Smooth muscle cell (in vitro differentiated cells): ENCODE measurements around the gene KCNJ6. TPM values are rescaled to one million over a fixed set of nuclear protein-coding genes. Genes with fewer than 3 reads are reported as not detected.
"Not testable (repeated sequence)": the region's sequence is repeated elsewhere in the genome, so short reads cannot be mapped to it uniquely, and the experiment has no call there.

Source experiments
- DNase-seq: peaks from one replicate; lab custom pipeline; 2025; ENCODE audit not compliant: unreplicated experiment; lab: John Stamatoyannopoulos, UW
- H2AFZ ChIP-seq: fragments of 200-600 bp; sonication (generic); 2 replicates; pipeline ENCODE4 v1.6.0; 2016; ENCODE audit warnings: antibody characterized with exemption, low read depth, mild to moderate bottlenecking
- H3F3A ChIP-seq: fragments of 200-600 bp; sonication (generic); 2 replicates; pipeline ENCODE4 v1.6.0; 2017; ENCODE audit warnings: antibody characterized with exemption, low read depth
- H3K27ac ChIP-seq: fragments of 200-600 bp; sonication (generic); 2 replicates; pipeline ENCODE4 v1.5.1; 2016; ENCODE audit warnings: low read depth, mild to moderate bottlenecking
- H3K27me3 ChIP-seq: fragments of 200-600 bp; sonication (generic); 2 replicates; pipeline ENCODE4 v1.6.1; 2016; ENCODE audit warnings: low read depth, mild to moderate bottlenecking
- H3K36me3 ChIP-seq: fragments of 200-600 bp; sonication (generic); 2 replicates; pipeline ENCODE4 v1.5.1; 2016; ENCODE audit warnings: low read depth
- H3K4me1 ChIP-seq: fragments of 200-600 bp; sonication (generic); 2 replicates; pipeline ENCODE4 v1.5.1; 2016; ENCODE audit warnings: low read depth
- H3K4me2 ChIP-seq: fragments of 200-600 bp; sonication (generic); 2 replicates; pipeline ENCODE4 v1.6.0; 2016; ENCODE audit warnings: mild to moderate bottlenecking
- H3K4me3 ChIP-seq: fragments of 200-600 bp; sonication (generic); 2 replicates; pipeline ENCODE4 v1.5.1; 2016; ENCODE audit warnings: mild to moderate bottlenecking
- H3K79me2 ChIP-seq: fragments of 200-600 bp; sonication (generic); 2 replicates; pipeline ENCODE4 v1.6.0; 2016; ENCODE audit warnings: low read depth, mild to moderate bottlenecking
- H3K9ac ChIP-seq: fragments of 200-600 bp; sonication (generic); 2 replicates; pipeline ENCODE4 v1.6.0; 2016; ENCODE audit warnings: low read depth
- H3K9me3 ChIP-seq: fragments of 200-600 bp; sonication (generic); replicated peaks from 2 replicates; pipeline ENCODE4 v1.5.1; 2016; ENCODE audit warnings: low read depth
- H4K20me1 ChIP-seq: fragments of 200-600 bp; sonication (generic); 2 replicates; pipeline ENCODE4 v1.6.0; 2016; ENCODE audit warnings: low read depth
- CTCF ChIP-seq: fragments of 200-600 bp; sonication (generic); IDR thresholded peaks from 2 replicates; pipeline ENCODE4 v1.5.1; 2017; ENCODE audit warnings: borderline replicate concordance, mild to moderate bottlenecking, antibody characterized with exemption; ENCODE audit not compliant: insufficient read depth, poor library complexity, severe bottlenecking
- WGBS: methylation state at CpG from one replicate; pipeline ENCODE4 v1.1.7; 2016; ENCODE audit warnings: low lambda C conversion rate; 5-methylcytosine and 5-hydroxymethylcytosine counted together
- polyA plus RNA-seq: library from polyadenylated mRNA; unstranded; fragments of >200 nt; fragmentation: Nextera tagmentation; extraction: Ambion mirVana; gene quantifications from 2 replicates; pipeline ENCODE4 v1.2.1, GENCODE V29; 2016
- total RNA-seq: library from RNA; depleted of rRNA; stranded (reverse); fragments of >200 nt; gene quantifications from 2 replicates; pipeline ENCODE4 v1.2.3, GENCODE V29; 2014

KCNJ6 gene
- total and polyA plus RNA-seq, 2 experiments from 2014 or later: 0.15 to 0.27 TPM

- Histone ChIP-seq H2AFZ (no peak overlapping the region), H4K20me1 (no peaks in the 10 kb centered on the region), H3K4me3 (no peak overlapping the region), H3K9me3 (no peaks in the 10 kb centered on the region), H3K27ac (no peak overlapping the region), H3K36me3 (no peaks in the 10 kb centered on the region), H3K27me3 (no peaks in the 10 kb centered on the region), H3F3A (no peaks in the 10 kb centered on the region), H3K79me2 (no peaks in the 10 kb centered on the region), H3K9ac (no peak overlapping the region), H3K4me2 (no peak overlapping the region), H3K4me1 (no peaks in the 10 kb centered on the region)
- no peak for TF ChIP-seq CTCF
- WGBS: 89% methylated on average over 10 of the region's 10 CpGs
- DNase-seq: no peak
Measured at GRCh38 chr21:37665230-37666024, 250.8 kb downstream of the KCNJ6 start.

GRCh38 chr21:37662227-37662626 is 254.0 kb downstream of the KCNJ6 start:
- not testable (repeated sequence) for H3K27me3 ChIP-seq, H3K36me3 ChIP-seq, H3F3A ChIP-seq, H3K9me3 ChIP-seq, DNase-seq, H3K79me2 ChIP-seq, H3K27ac ChIP-seq, H3K9ac ChIP-seq, H3K4me1 ChIP-seq, H4K20me1 ChIP-seq, H3K4me2 ChIP-seq, H3K4me3 ChIP-seq, H2AFZ ChIP-seq
- WGBS: 100% methylated on average over 1 of the region's 1 CpG

DNA sequence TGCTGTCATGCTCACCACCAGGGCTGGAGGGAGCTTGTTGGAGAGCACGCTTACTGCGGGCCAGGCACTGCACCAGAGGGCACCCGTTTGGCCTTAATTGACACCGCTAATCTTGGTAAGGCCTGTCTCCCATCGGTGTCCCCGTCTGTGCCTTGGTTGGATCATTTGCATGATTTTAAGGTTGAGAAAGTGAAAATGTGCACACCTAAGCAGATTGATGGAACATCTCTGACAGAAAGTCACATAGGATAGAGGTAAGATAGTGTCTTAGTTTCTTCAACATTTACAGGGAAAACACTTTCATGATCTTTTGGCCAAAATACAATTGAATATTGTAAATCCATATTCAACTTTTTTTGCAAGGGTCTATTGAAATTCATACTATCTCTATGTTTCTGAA is 255.5 kb downstream of the KCNJ6 start:
- Histone ChIP-seq H3K27me3 (no peaks in the 10 kb centered on the region), H3F3A (no peaks in the 10 kb centered on the region), H2AFZ (no peak overlapping the region), H3K27ac (no peak overlapping the region), H3K79me2 (no peaks in the 10 kb centered on the region), H3K36me3 (no peaks in the 10 kb centered on the region), H3K9ac (no peak overlapping the region), H3K4me2 (no peak overlapping the region), H3K4me3 (no peak overlapping the region), H3K4me1 (no peaks in the 10 kb centered on the region), H3K9me3 (no peaks in the 10 kb centered on the region), H4K20me1 (no peaks in the 10 kb centered on the region)
- WGBS: 95% methylated on average over 6 of the region's 6 CpGs
- no peak for DNase-seq
- no peak for TF ChIP-seq CTCF

- H3K9ac ChIP-seq: no peak overlapping the region
- H3F3A ChIP-seq: no peaks in the 10 kb centered on the region
- H3K9me3 ChIP-seq: no peaks in the 10 kb centered on the region
- 100% methylated on average over 1 of the region's 1 CpG for WGBS
- no peaks in the 10 kb centered on the region for H3K36me3 ChIP-seq
- no peak overlapping the region for H3K4me2 ChIP-seq
- H3K4me3 ChIP-seq: no peak overlapping the region
- no peaks in the 10 kb centered on the region for H3K4me1 ChIP-seq
- no peak for DNase-seq
- no peak overlapping the region for H2AFZ ChIP-seq
- no peak overlapping the region for H3K27ac ChIP-seq
- H3K79me2 ChIP-seq: no peaks in the 10 kb centered on the region
- no peak for TF ChIP-seq CTCF
- H4K20me1 ChIP-seq: no peaks in the 10 kb centered on the region
- H3K27me3 ChIP-seq: no peaks in the 10 kb centered on the region
Measured at GRCh38 chr21:37659874-37660273, 256.4 kb downstream of the KCNJ6 start.
